SK-N-SH (cell line): ENCODE data around the gene PDIA6. TPM values are rescaled to one million over a fixed set of nuclear protein-coding genes. Genes with fewer than 3 reads are reported as not detected.

Source experiments
- CTCF ChIA-PET: fragments of 300-600, 350-600 bp; formaldehyde crosslinking; extraction: SDS; loops from one replicate; lab custom pipeline; 2021; lab: Yijun Ruan, JAX
- POLR2A ChIA-PET: fragments of 350-600 bp; sonication (Branson Sonifier 250); formaldehyde crosslinking; extraction: SDS; loops from one replicate; lab custom pipeline; 2020; ENCODE audit warnings: antibody characterized with exemption, inconsistent platforms; lab: Yijun Ruan, JAX
- DNase-seq: peaks from one replicate; pipeline ENCODE4 v3.0.0; 2012
- H2AFZ ChIP-seq: fragments of 200-600 bp; sonication (generic); 2 replicates; pipeline ENCODE4 v1.8.1; 2016; ENCODE audit warnings: antibody characterized with exemption, mild to moderate bottlenecking, low read depth
- H3F3A ChIP-seq: fragments of 200-600 bp; sonication (generic); replicated peaks from 2 replicates; pipeline ENCODE3; 2016; ENCODE audit warnings: antibody characterized with exemption, mild to moderate bottlenecking; ENCODE audit not compliant: insufficient read depth
- H3K27ac ChIP-seq, 2 experiments: fragments of 200-500 bp in 1 of 2; fragments of 200-600 bp in 1 of 2; sonication (Bioruptor generic) in 1 of 2; sonication (generic), shearing (Covaris generic) in 1 of 2; 2 replicates each; pipeline versions ENCODE4 v1.5.1 to v1.6.1; 2014 to 2016; ENCODE audit warnings: low read depth in 2 of 2, inconsistent platforms in 1 of 2, low read length in 1 of 2, mild to moderate bottlenecking in 1 of 2, mixed read lengths in 1 of 2
- H3K27me3 ChIP-seq: fragments of 200-600 bp; sonication (generic), shearing (Covaris generic); 2 replicates; pipeline ENCODE4 v1.6.1; 2016; ENCODE audit warnings: mixed run types; ENCODE audit not compliant: insufficient read depth
- H3K36me3 ChIP-seq, 2 experiments: fragments of 200-500 bp in 1 of 2; fragments of 200-600 bp in 1 of 2; sonication (Bioruptor generic) in 1 of 2; sonication (generic) in 1 of 2; replicated peaks in 1 of 2; 2 replicates each; pipeline versions ENCODE3 to v1.5.1; 2014 to 2016; ENCODE audit warnings: low read length in 1 of 2, mild to moderate bottlenecking in 1 of 2; ENCODE audit not compliant: insufficient read depth in 2 of 2, control insufficient read depth in 1 of 2
- H3K4me1 ChIP-seq, 2 experiments: fragments of 200-500 bp in 1 of 2; fragments of 200-600 bp in 1 of 2; sonication (Bioruptor generic) in 1 of 2; sonication (generic), shearing (Covaris generic) in 1 of 2; 2 replicates each; pipeline versions ENCODE4 v1.5.1 to v1.6.1; 2014 to 2016; ENCODE audit warnings: low read depth in 1 of 2, low read length in 1 of 2, mixed run types in 1 of 2; ENCODE audit not compliant: insufficient read depth in 2 of 2, control insufficient read depth in 1 of 2
- H3K4me2 ChIP-seq: fragments of 200-600 bp; sonication (generic), shearing (Covaris generic); 2 replicates; pipeline ENCODE4 v1.6.1; 2017; ENCODE audit warnings: mixed run types
- H3K4me3 ChIP-seq, 2 experiments: fragments of 200-500 bp in 1 of 2; fragments of 200-600 bp in 1 of 2; sonication (Bioruptor generic) in 1 of 2; sonication (generic), shearing (Covaris generic) in 1 of 2; 2 replicates each; pipeline versions ENCODE4 v1.5.1 to v1.8.1; 2014 to 2016; ENCODE audit warnings: low read depth in 2 of 2, inconsistent platforms in 1 of 2, low read length in 1 of 2, mild to moderate bottlenecking in 1 of 2, mixed read lengths in 1 of 2, moderate library complexity in 1 of 2
- H3K79me2 ChIP-seq: fragments of 200-600 bp; sonication (generic); 2 replicates; pipeline ENCODE4 v1.8.1; 2017; ENCODE audit warnings: mild to moderate bottlenecking; ENCODE audit not compliant: insufficient read depth
- H3K9ac ChIP-seq: fragments of 200-600 bp; sonication (generic); 2 replicates; pipeline ENCODE4 v1.6.1; 2017; ENCODE audit warnings: mixed run types
- H3K9me2 ChIP-seq: fragments of 200-600 bp; sonication (generic); 2 replicates; pipeline ENCODE4 v1.6.1; 2017; ENCODE audit warnings: mixed run types
- H3K9me3 ChIP-seq: fragments of 200-600 bp; sonication (generic); 2 replicates; pipeline ENCODE4 v1.6.1; 2017; ENCODE audit warnings: mixed run types, mild to moderate bottlenecking, moderate library complexity
- H4K20me1 ChIP-seq: fragments of 200-600 bp; sonication (generic); 2 replicates; pipeline ENCODE4 v1.6.1; 2017; ENCODE audit warnings: mild to moderate bottlenecking, mixed run types; ENCODE audit not compliant: insufficient read depth
- CHD2 ChIP-seq: fragments of 150-350 bp; IDR thresholded peaks from 2 replicates; pipeline ENCODE4 v1.6.1; 2018; ENCODE audit warnings: low read length; ENCODE audit not compliant: partially characterized antibody
- EZH2phosphoT487 ChIP-seq: fragments of 200-600 bp; sonication (generic); IDR thresholded peaks from 2 replicates; pipeline ENCODE4 v1.6.1; 2017; ENCODE audit warnings: low read depth, mixed run types, mild to moderate bottlenecking, antibody characterized with exemption, moderate library complexity, borderline replicate concordance
- FOSL2 ChIP-seq: IDR thresholded peaks from 2 replicates; pipeline ENCODE4 v1.4.0; 2012; ENCODE audit warnings: low read depth, mild to moderate bottlenecking, moderate library complexity, borderline replicate concordance
- FOXJ3 ChIP-seq: sonication (generic); formaldehyde crosslinking; IDR thresholded peaks from 2 replicates; pipeline ENCODE4 v1.5.1; 2020; ENCODE audit warnings: mild to moderate bottlenecking, missing genetic modification reagents
- GABPA ChIP-seq: IDR thresholded peaks from 2 replicates; pipeline ENCODE4 v1.4.0; 2012; ENCODE audit warnings: low read depth, mild to moderate bottlenecking
- JUND ChIP-seq: IDR thresholded peaks from 2 replicates; pipeline ENCODE4 v1.4.0; 2012
- MEF2A ChIP-seq: IDR thresholded peaks from 2 replicates; pipeline ENCODE4 v1.4.0; 2012; ENCODE audit warnings: low read depth, borderline replicate concordance
- NFIC ChIP-seq: IDR thresholded peaks from 2 replicates; pipeline ENCODE4 v1.4.0; 2012; ENCODE audit warnings: borderline replicate concordance
- NRF1 ChIP-seq: IDR thresholded peaks from 2 replicates; pipeline ENCODE4 v1.6.1; 2012; ENCODE audit warnings: low read depth, mild to moderate bottlenecking, low read length
- RCOR1 ChIP-seq: fragments of 150-350 bp; IDR thresholded peaks from 2 replicates; pipeline ENCODE4 v1.6.1; 2017; ENCODE audit warnings: antibody characterized with exemption, low read length
- SMC3 ChIP-seq: IDR thresholded peaks from 2 replicates; pipeline ENCODE4 v1.6.1; 2012; ENCODE audit warnings: low read depth, low read length, improper control_type of control experiment
- TAF1 ChIP-seq: IDR thresholded peaks from 2 replicates; pipeline ENCODE4 v1.6.1; 2012; ENCODE audit warnings: low read depth, mild to moderate bottlenecking, low read length, moderate library complexity, borderline replicate concordance
- WGBS: methylation state at CpG from one replicate; pipeline ENCODE4 v1.1.6; 2017; ENCODE audit warnings: low lambda C conversion rate; 5-methylcytosine and 5-hydroxymethylcytosine counted together
- polyA plus RNA-seq, 3 experiments: library from polyadenylated mRNA; depleted of rRNA; stranded (reverse); fragments of >200 nt; gene quantifications; 2 replicates each; pipeline ENCODE4 v1.2.3, GENCODE V29; 2012
- TF ChIP-seq, protein P1 (sequence below): IDR thresholded peaks from 2 replicates; pipeline ENCODE4 v1.4.0; 2012; ENCODE audit warnings: low read depth, borderline replicate concordance
- TF ChIP-seq, protein P2 (sequence below): IDR thresholded peaks from 2 replicates; pipeline ENCODE4 v1.4.0; 2012; ENCODE audit warnings: low read depth
- TF ChIP-seq, protein P3 (sequence below): IDR thresholded peaks from 2 replicates; pipeline ENCODE4 v1.6.1; 2012; ENCODE audit warnings: mild to moderate bottlenecking, low read depth, low read length, moderate library complexity
- TF ChIP-seq, protein P4 (sequence below): IDR thresholded peaks from 2 replicates; pipeline ENCODE4 v1.4.0; 2012; ENCODE audit warnings: low read depth, borderline replicate concordance
- TF ChIP-seq, protein P5 (sequence below): fragments of 200-600 bp; sonication (generic); IDR thresholded peaks from 2 replicates; pipeline ENCODE4 v1.6.1; 2017; ENCODE audit warnings: antibody characterized with exemption, mild to moderate bottlenecking, moderate library complexity
- TF ChIP-seq, protein P6 (sequence below): fragments of 150-350 bp; IDR thresholded peaks from 2 replicates; pipeline ENCODE4 v1.6.1; 2017; ENCODE audit warnings: antibody characterized with exemption, low read length, low read depth, borderline replicate concordance
- TF ChIP-seq, protein P7 (sequence below): IDR thresholded peaks from 2 replicates; pipeline ENCODE4; 2012

PDIA6 gene
- polyA plus RNA-seq, 1 of the 3 experiments (the other 2 are of a cell fraction): 325 TPM

DNA sequence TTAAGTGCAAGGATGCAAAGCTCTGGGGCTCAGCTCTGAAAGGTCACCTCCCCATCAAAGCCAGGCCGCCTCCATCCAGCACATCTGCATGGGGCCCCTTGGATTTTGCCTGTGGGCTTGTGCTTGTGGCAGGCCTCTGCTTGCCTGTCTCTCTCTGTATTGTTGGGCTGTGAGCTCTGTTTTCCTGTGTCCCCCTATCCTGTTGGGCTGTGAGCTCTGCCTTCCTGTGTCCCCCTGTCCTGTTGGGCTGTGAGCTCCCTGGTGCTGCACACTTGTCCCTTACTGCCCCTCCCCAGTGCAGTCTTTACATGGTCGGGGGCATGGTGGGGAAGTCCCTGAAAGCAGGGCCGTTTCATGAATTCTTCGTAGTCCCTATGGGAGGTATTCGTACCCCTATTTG lies 49.2 kb upstream of the PDIA6 start:
- Histone ChIP-seq H3F3A (no peaks in the 10 kb centered on the region), H3K4me2 (no peak overlapping the region), H3K9ac (no peak overlapping the region), H3K9me3 (no peaks in the 10 kb centered on the region), H3K9me2 (no peaks in the 10 kb centered on the region), H3K4me3 (no peak overlapping the region), H3K27me3 (no peaks in the 10 kb centered on the region), H3K36me3 (no peaks in the 10 kb centered on the region), H3K4me1 (peaks cover 0 to 5% of the 10 kb centered on the region in 2 experiments; a peak in 1 of 4 replicates), H4K20me1 (no peaks in the 10 kb centered on the region), H3K27ac (no peak overlapping the region), H3K79me2 (no peaks in the 10 kb centered on the region), H2AFZ (no peak overlapping the region)
- ChIA-PET CTCF (interaction anchor here (0.6 to 5.5 kb wide), 5 partner anchors 15 to 268 kb away, joined by 3 to 36 read pairs (median 3); no protein-coding TSS in a partner anchor), POLR2A (no interaction called here)
- DNase-seq: no peak
- TF ChIP-seq NRF1: no peak
- TF ChIP-seq, protein P1, sequence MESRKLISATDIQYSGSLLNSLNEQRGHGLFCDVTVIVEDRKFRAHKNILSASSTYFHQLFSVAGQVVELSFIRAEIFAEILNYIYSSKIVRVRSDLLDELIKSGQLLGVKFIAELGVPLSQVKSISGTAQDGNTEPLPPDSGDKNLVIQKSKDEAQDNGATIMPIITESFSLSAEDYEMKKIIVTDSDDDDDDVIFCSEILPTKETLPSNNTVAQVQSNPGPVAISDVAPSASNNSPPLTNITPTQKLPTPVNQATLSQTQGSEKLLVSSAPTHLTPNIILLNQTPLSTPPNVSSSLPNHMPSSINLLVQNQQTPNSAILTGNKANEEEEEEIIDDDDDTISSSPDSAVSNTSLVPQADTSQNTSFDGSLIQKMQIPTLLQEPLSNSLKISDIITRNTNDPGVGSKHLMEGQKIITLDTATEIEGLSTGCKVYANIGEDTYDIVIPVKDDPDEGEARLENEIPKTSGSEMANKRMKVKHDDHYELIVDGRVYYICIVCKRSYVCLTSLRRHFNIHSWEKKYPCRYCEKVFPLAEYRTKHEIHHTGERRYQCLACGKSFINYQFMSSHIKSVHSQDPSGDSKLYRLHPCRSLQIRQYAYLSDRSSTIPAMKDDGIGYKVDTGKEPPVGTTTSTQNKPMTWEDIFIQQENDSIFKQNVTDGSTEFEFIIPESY: no peak
- TF ChIP-seq EZH2phosphoT487: no peak
- TF ChIP-seq GABPA: no peak
- no peak for TF ChIP-seq FOXJ3 (CRISPR knock-in tag)
- TF ChIP-seq, protein P2, sequence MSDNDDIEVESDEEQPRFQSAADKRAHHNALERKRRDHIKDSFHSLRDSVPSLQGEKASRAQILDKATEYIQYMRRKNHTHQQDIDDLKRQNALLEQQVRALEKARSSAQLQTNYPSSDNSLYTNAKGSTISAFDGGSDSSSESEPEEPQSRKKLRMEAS: no peak
- TF ChIP-seq CHD2: no peak
- TF ChIP-seq, protein P3, sequence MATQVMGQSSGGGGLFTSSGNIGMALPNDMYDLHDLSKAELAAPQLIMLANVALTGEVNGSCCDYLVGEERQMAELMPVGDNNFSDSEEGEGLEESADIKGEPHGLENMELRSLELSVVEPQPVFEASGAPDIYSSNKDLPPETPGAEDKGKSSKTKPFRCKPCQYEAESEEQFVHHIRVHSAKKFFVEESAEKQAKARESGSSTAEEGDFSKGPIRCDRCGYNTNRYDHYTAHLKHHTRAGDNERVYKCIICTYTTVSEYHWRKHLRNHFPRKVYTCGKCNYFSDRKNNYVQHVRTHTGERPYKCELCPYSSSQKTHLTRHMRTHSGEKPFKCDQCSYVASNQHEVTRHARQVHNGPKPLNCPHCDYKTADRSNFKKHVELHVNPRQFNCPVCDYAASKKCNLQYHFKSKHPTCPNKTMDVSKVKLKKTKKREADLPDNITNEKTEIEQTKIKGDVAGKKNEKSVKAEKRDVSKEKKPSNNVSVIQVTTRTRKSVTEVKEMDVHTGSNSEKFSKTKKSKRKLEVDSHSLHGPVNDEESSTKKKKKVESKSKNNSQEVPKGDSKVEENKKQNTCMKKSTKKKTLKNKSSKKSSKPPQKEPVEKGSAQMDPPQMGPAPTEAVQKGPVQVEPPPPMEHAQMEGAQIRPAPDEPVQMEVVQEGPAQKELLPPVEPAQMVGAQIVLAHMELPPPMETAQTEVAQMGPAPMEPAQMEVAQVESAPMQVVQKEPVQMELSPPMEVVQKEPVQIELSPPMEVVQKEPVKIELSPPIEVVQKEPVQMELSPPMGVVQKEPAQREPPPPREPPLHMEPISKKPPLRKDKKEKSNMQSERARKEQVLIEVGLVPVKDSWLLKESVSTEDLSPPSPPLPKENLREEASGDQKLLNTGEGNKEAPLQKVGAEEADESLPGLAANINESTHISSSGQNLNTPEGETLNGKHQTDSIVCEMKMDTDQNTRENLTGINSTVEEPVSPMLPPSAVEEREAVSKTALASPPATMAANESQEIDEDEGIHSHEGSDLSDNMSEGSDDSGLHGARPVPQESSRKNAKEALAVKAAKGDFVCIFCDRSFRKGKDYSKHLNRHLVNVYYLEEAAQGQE: no peak
- TF ChIP-seq SMC3: no peak
- no peak for TF ChIP-seq TAF1
- TF ChIP-seq NFIC: no peak
- TF ChIP-seq RCOR1: no peak
- TF ChIP-seq, protein P4, sequence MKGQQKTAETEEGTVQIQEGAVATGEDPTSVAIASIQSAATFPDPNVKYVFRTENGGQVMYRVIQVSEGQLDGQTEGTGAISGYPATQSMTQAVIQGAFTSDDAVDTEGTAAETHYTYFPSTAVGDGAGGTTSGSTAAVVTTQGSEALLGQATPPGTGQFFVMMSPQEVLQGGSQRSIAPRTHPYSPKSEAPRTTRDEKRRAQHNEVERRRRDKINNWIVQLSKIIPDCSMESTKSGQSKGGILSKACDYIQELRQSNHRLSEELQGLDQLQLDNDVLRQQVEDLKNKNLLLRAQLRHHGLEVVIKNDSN: no peak
- TF ChIP-seq, protein P5, sequence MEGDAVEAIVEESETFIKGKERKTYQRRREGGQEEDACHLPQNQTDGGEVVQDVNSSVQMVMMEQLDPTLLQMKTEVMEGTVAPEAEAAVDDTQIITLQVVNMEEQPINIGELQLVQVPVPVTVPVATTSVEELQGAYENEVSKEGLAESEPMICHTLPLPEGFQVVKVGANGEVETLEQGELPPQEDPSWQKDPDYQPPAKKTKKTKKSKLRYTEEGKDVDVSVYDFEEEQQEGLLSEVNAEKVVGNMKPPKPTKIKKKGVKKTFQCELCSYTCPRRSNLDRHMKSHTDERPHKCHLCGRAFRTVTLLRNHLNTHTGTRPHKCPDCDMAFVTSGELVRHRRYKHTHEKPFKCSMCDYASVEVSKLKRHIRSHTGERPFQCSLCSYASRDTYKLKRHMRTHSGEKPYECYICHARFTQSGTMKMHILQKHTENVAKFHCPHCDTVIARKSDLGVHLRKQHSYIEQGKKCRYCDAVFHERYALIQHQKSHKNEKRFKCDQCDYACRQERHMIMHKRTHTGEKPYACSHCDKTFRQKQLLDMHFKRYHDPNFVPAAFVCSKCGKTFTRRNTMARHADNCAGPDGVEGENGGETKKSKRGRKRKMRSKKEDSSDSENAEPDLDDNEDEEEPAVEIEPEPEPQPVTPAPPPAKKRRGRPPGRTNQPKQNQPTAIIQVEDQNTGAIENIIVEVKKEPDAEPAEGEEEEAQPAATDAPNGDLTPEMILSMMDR: no peak
- TF ChIP-seq, protein P6, sequence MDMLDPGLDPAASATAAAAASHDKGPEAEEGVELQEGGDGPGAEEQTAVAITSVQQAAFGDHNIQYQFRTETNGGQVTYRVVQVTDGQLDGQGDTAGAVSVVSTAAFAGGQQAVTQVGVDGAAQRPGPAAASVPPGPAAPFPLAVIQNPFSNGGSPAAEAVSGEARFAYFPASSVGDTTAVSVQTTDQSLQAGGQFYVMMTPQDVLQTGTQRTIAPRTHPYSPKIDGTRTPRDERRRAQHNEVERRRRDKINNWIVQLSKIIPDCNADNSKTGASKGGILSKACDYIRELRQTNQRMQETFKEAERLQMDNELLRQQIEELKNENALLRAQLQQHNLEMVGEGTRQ: no peak
- TF ChIP-seq MEF2A: no peak
- TF ChIP-seq FOSL2: no peak
- TF ChIP-seq JUND: no peak
- TF ChIP-seq, protein P7, sequence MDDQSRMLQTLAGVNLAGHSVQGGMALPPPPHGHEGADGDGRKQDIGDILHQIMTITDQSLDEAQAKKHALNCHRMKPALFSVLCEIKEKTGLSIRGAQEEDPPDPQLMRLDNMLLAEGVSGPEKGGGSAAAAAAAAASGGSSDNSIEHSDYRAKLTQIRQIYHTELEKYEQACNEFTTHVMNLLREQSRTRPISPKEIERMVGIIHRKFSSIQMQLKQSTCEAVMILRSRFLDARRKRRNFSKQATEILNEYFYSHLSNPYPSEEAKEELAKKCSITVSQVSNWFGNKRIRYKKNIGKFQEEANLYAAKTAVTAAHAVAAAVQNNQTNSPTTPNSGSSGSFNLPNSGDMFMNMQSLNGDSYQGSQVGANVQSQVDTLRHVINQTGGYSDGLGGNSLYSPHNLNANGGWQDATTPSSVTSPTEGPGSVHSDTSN: no peak
- 66% methylated on average over 5 of the region's 5 CpGs for WGBS
